Measurements from ENCODE around the gene PLXNA2.

DNA sequence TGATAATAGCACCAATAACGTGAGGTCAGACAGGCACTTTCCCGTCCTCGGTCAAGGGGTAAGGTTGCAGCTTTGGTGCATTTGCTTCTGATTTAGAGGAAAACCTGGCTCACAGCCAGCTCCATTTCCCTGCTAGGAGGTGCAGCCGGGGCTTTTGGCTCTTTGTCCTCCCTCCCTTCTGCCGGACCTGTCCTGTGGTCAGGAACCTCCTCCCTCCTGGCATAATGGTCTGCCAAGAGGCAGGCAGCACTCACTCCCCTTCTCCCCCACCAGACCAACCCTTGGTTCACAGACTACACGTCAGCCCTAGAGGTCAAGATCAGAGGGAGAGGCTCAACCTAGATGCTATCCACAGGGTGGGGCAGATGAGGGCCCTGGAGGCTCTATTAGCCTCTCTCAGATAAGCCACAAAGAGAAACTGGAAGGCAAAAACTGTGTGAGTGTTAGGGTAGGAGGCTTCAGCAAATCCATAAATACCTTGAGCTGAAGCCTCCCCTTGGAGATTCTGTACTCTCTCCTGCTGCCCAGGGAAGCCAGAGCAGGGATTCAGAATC is 64.8 kb downstream of the PLXNA2 start:
- TF ChIP-seq, protein P1, sequence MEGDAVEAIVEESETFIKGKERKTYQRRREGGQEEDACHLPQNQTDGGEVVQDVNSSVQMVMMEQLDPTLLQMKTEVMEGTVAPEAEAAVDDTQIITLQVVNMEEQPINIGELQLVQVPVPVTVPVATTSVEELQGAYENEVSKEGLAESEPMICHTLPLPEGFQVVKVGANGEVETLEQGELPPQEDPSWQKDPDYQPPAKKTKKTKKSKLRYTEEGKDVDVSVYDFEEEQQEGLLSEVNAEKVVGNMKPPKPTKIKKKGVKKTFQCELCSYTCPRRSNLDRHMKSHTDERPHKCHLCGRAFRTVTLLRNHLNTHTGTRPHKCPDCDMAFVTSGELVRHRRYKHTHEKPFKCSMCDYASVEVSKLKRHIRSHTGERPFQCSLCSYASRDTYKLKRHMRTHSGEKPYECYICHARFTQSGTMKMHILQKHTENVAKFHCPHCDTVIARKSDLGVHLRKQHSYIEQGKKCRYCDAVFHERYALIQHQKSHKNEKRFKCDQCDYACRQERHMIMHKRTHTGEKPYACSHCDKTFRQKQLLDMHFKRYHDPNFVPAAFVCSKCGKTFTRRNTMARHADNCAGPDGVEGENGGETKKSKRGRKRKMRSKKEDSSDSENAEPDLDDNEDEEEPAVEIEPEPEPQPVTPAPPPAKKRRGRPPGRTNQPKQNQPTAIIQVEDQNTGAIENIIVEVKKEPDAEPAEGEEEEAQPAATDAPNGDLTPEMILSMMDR (conservative IDR thresholded peaks at IDR 0.05; ENCODE audit: low read length) = no peak
- no peak for TF ChIP-seq EZH2phosphoT487 (IDR thresholded peaks at IDR 0.05; ENCODE audit: borderline replicate concordance, low read depth, low read length)

Data from OCI-LY7 (cell line).